Esophagus squamous epithelium (tissue), 5 donors: ENCODE data around the gene TATDN3. TPM values are rescaled to one million over a fixed set of nuclear protein-coding genes. Genes with fewer than 3 reads are reported as not detected.
"Not testable (repeated sequence)": the region's sequence is repeated elsewhere in the genome, so short reads cannot be mapped to it uniquely, and the experiment has no call there.

Source experiments
- DNase-seq: peaks from one replicate; lab custom pipeline; 2025; lab: John Stamatoyannopoulos, UW
- H3K27ac ChIP-seq, 4 donors: fragments of 200-600 bp; sonication (generic); one replicate each; pipeline ENCODE4 v1.5.1; 2016 to 2019; ENCODE audit warnings: mild to moderate bottlenecking in 1 of 4
- H3K27me3 ChIP-seq, 4 donors: fragments of 200-600 bp; sonication (generic); 1 replicate in 3 of 4; 2 replicates in 1 of 4; pipeline versions ENCODE4 v1.5.1 to v1.6.0; 2017 to 2021; ENCODE audit warnings: antibody characterized with exemption in 1 of 4
- H3K36me3 ChIP-seq, 3 donors: fragments of 200-600 bp; sonication (generic); one replicate each; pipeline ENCODE4 v1.5.1; 2016 to 2019
- H3K4me1 ChIP-seq, 3 donors: fragments of 200-600 bp; sonication (generic); one replicate each; pipeline ENCODE4 v1.5.1; 2017 to 2019
- H3K4me3 ChIP-seq, 4 donors: fragments of 200-600 bp; sonication (generic); 1 replicate in 3 of 4; 2 replicates in 1 of 4; pipeline ENCODE4 v1.5.1; 2016 to 2019; ENCODE audit warnings: mild to moderate bottlenecking in 2 of 4, moderate library complexity in 1 of 4
- H3K9me3 ChIP-seq, 3 donors: fragments of 200-600 bp; sonication (generic); one replicate each; pipeline ENCODE4 v1.5.1; 2016 to 2019
- CTCF ChIP-seq, 6 experiments: fragments of 450-650 bp in 4 of 6; fragments of 200-600 bp in 2 of 6; sonication (generic) in 2 of 6; IDR thresholded peaks; one replicate each; pipeline ENCODE4 v1.5.1; 2016 to 2019; ENCODE audit warnings: antibody characterized with exemption in 6 of 6, mild to moderate bottlenecking in 4 of 6, moderate library complexity in 4 of 6
- POLR2A ChIP-seq, 4 donors: fragments of 450-650 bp; IDR thresholded peaks; one replicate each; pipeline ENCODE4 v1.6.1; 2017; ENCODE audit warnings: antibody characterized with exemption in 4 of 4, mild to moderate bottlenecking in 4 of 4, moderate library complexity in 3 of 4
- WGBS, 2 donors: methylation state at CpG; one replicate each; pipeline ENCODE4 v1.1.5; 2018; 5-methylcytosine and 5-hydroxymethylcytosine counted together
- intact Hi-C: fragments of 100-400 bp; cut with DNase I; formaldehyde crosslinking; loops from one replicate; pipeline ENCODE4 v1.15.0; 2022
- total RNA-seq, 4 donors: library from RNA; depleted of rRNA; stranded (reverse); fragments of >200 nt; gene quantifications; one replicate each; pipeline ENCODE4 v1.1.0, GENCODE V29; 2016
- donor health status: DM: yes; HTN: yes; CAD: no.

Gene TATDN3
- total RNA-seq, 4 donors from 2014 or later, result 3.4 to 15.6 (median 10.4) TPM

GRCh38 chr1:212858461-212859265 lies 67.0 kb downstream of the TATDN3 start:
- Histone ChIP-seq H3K27ac (peak overlapping the region; percentile 88 to 96 (median 92)), H3K27me3 (no peaks in the 10 kb centered on the region), H3K36me3 (no peaks in the 10 kb centered on the region), H3K4me1 (peaks cover 4 to 39% (median 23%) of the 10 kb centered on the region in 3 donors), H3K9me3 (no peaks in the 10 kb centered on the region), H3K4me3 (peak overlapping the region; percentile 89 to 99 (median 98))
- no peak for DNase-seq
- WGBS, 2 donors, result 28 to 62% methylated on average over 2 of the region's 54 CpGs
- TF ChIP-seq POLR2A (IDR thresholded peaks at IDR 0.05) (no peak), CTCF (IDR thresholded peaks at IDR 0.05) (no peak)
- intact Hi-C loops, result no loop called here

- no peak for TF ChIP-seq POLR2A (IDR thresholded peaks at IDR 0.05)
- TF ChIP-seq CTCF (IDR thresholded peaks at IDR 0.05), result no peak
- Histone ChIP-seq H3K36me3 (peaks cover 0 to 14% (median 0%) of the 10 kb centered on the region in 3 donors), H3K4me3 (no peak overlapping the region), H3K27ac (no peak overlapping the region), H3K4me1 (peaks cover 4 to 39% (median 23%) of the 10 kb centered on the region in 3 donors), H3K9me3 (no peaks in the 10 kb centered on the region), H3K27me3 (no peaks in the 10 kb centered on the region)
- no peak for DNase-seq
- WGBS, 2 donors, result 74 to 75% methylated on average over 5 of the region's 5 CpGs
- intact Hi-C loops, result no loop called here
Observed at GRCh38 chr1:212860713-212861581, 69.3 kb downstream of the TATDN3 start.

GRCh38 chr1:212862111-212862690 lies 70.5 kb downstream of the TATDN3 start:
- TF ChIP-seq POLR2A (IDR thresholded peaks at IDR 0.05), result no peak
- TF ChIP-seq CTCF (IDR thresholded peaks at IDR 0.05), result no peak
- H3K4me1 ChIP-seq, result peaks cover 4 to 32% (median 19%) of the 10 kb centered on the region in 3 donors
- WGBS, 2 donors, result 83 to 98% methylated on average over 2 of the region's 2 CpGs
- intact Hi-C loops, result no loop called here
- H3K4me3 ChIP-seq, result no peak overlapping the region
- no peak overlapping the region for H3K27ac ChIP-seq
- no peak for DNase-seq
- no peaks in the 10 kb centered on the region for H3K27me3 ChIP-seq
- no peaks in the 10 kb centered on the region for H3K9me3 ChIP-seq
- peaks cover 0 to 18% (median 0%) of the 10 kb centered on the region in 3 donors for H3K36me3 ChIP-seq

- H3K9me3 ChIP-seq, H3K4me3 ChIP-seq, H3K27me3 ChIP-seq, intact Hi-C loops, H3K27ac ChIP-seq, DNase-seq: not testable (repeated sequence)
- H3K36me3 ChIP-seq, result peaks cover 0 to 27% (median 0%) of the 10 kb centered on the region in 3 donors
- WGBS, 2 donors, result 72 to 91% methylated on average over 10 of the region's 10 CpGs
- H3K4me1 ChIP-seq, result peaks cover 4 to 27% (median 15%) of the 10 kb centered on the region in 3 donors
Observed at GRCh38 chr1:212863345-212863744, 71.7 kb downstream of the TATDN3 start.

- WGBS, 2 donors, result 82 to 84% methylated on average over 4 of the region's 4 CpGs
- Histone ChIP-seq H3K4me1 (peaks cover 0 to 21% (median 10%) of the 10 kb centered on the region in 3 donors), H3K36me3 (peaks cover 0 to 34% (median 0%) of the 10 kb centered on the region in 3 donors), H3K4me3 (no peak overlapping the region), H3K27ac (no peak overlapping the region), H3K9me3 (no peaks in the 10 kb centered on the region), H3K27me3 (no peaks in the 10 kb centered on the region)
- no peak for TF ChIP-seq POLR2A (IDR thresholded peaks at IDR 0.05)
- no peak for TF ChIP-seq CTCF (IDR thresholded peaks at IDR 0.05)
- DNase-seq, result no peak
- intact Hi-C loops, result no loop called here
Observed at GRCh38 chr1:212864201-212864600, 72.5 kb downstream of the TATDN3 start.
